ENCODE results near the gene NHS.

Gene NHS

GRCh38 chrX:17374619-17375366, at the start of gene NHS:
Gene NHS, plus strand, starts transcription at chrX:17375200. Its CDS starts 558 bp downstream, at chrX:17375758.
- DNase-seq (ENCODE audit: low read depth), result no peak

GRCh38 chrX:17328837-17329236, 46.2 kb upstream of the NHS start:
- DNase-seq (ENCODE audit: low read depth), result no peak

- no peak for DNase-seq (ENCODE audit: low read depth)
These were observed 38.6 kb upstream of the NHS start for GRCh38 chrX:17336377-17336776.

GRCh38 chrX:17355976-17356375, 19.0 kb upstream of the NHS start:
- DNase-seq (ENCODE audit: low read depth), result no peak

- no peak for DNase-seq (ENCODE audit: low read depth)
These were observed 15.5 kb upstream of the NHS start for GRCh38 chrX:17359500-17359899.

- no peak for DNase-seq (ENCODE audit: low read depth)
These were observed 13.4 kb upstream of the NHS start for GRCh38 chrX:17361620-17362019.

GRCh38 chrX:17368002-17368401, 7.0 kb upstream of the NHS start:
- DNase-seq (ENCODE audit: low read depth), result no peak

- DNase-seq (ENCODE audit: low read depth), result no peak
These were observed 5.7 kb upstream of the NHS start for GRCh38 chrX:17369309-17369708.

GRCh38 chrX:17370191-17370590, 4.8 kb upstream of the NHS start:
- DNase-seq (ENCODE audit: low read depth), result no peak

GRCh38 chrX:17372052-17372451, 2.9 kb upstream of the NHS start:
- DNase-seq (ENCODE audit: low read depth), result no peak

- no peak for DNase-seq (ENCODE audit: low read depth)
These were observed 1.7 kb upstream of the NHS start for GRCh38 chrX:17373337-17373736.

GRCh38 chrX:17375367-17375636, 302 bp downstream of the NHS start:
- no peak for DNase-seq (ENCODE audit: low read depth)

GRCh38 chrX:17375637-17376430, 834 bp downstream of the NHS start:
- no peak for DNase-seq (ENCODE audit: low read depth)

GRCh38 chrX:17376431-17377077, 1.6 kb downstream of the NHS start:
- no peak for DNase-seq (ENCODE audit: low read depth)

- no peak for DNase-seq (ENCODE audit: low read depth)
These were observed 2.2 kb downstream of the NHS start for GRCh38 chrX:17377091-17377717.

GRCh38 chrX:17377795-17378194, 2.8 kb downstream of the NHS start:
- DNase-seq (ENCODE audit: low read depth), result no peak

GRCh38 chrX:17380221-17380620, 5.2 kb downstream of the NHS start:
- no peak for DNase-seq (ENCODE audit: low read depth)

- DNase-seq (ENCODE audit: low read depth), result no peak
These were observed 15.4 kb downstream of the NHS start for GRCh38 chrX:17390419-17390850.

- DNase-seq (ENCODE audit: low read depth), result no peak
These were observed 20.2 kb downstream of the NHS start for GRCh38 chrX:17395154-17395553.

- DNase-seq (ENCODE audit: low read depth), result no peak
These were observed 22.1 kb downstream of the NHS start for GRCh38 chrX:17397074-17397473.

GRCh38 chrX:17403189-17403691, 28.2 kb downstream of the NHS start:
- DNase-seq (ENCODE audit: low read depth), result no peak

- DNase-seq (ENCODE audit: low read depth), result no peak
These were observed 29.0 kb downstream of the NHS start for GRCh38 chrX:17403972-17404371.

Measured in CMK (cell line).